Left forelimb (tissue), 1 donor: ENCODE results near the gene REEP3.
"Not testable (repeated sequence)": the region's sequence is repeated elsewhere in the genome, so short reads cannot be mapped to it uniquely, and the experiment has no call there.

ENCODE experiments used
- DNase-seq: peaks from one replicate; pipeline ENCODE4 v3.0.0-alpha.2; 2018; ENCODE audit warnings: low spot score

REEP3 gene, protein sequence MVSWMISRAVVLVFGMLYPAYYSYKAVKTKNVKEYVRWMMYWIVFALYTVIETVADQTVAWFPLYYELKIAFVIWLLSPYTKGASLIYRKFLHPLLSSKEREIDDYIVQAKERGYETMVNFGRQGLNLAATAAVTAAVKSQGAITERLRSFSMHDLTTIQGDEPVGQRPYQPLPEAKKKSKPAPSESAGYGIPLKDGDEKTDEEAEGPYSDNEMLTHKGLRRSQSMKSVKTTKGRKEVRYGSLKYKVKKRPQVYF

GRCh38 chr10:63520500-63521415 lies at the start of gene REEP3:
Gene REEP3, plus strand, starts transcription at chr10:63521401. Its CDS starts 145 bp downstream, at chr10:63521546.
- no peak for DNase-seq

- no peak for DNase-seq
These were observed 46.7 kb upstream of the REEP3 start for GRCh38 chr10:63474488-63474887.

DNA sequence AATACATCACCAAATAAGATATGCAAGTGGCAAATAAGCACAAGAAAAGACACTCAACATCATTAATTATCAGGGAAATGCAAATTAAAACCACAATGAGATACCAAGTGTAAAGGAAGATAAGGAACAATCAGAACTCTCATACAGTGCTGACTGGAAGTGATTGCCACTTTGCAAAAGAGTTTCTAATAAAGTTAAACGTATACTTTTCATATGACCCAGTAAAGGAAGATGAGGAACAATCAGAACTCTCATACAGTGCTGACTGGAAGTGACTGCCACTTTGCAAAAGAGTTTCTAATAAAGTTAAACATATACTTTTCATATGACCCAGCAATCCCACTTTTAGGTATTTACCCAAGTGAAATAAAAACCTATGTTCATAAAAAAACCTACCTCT lies 43.3 kb upstream of the REEP3 start:
- no peak for DNase-seq

DNA sequence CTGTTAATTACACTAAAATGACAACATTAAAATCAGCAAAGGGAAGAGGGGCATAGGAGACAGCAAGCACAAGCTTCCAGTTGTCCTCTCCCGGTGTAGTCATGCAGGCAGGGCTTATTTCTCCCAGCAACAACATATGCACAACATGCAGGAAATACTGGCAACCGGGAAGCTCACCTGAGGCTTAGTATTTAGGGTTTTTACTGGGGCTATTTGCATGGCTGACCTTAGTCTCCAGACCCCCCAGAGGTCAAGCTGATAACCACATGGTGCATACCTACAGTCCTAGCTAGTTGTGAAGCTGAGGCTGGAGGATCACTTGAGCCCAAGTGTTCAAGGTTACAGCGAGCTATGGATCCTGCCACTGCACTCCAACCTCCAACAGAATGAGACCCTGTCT lies 42.6 kb upstream of the REEP3 start:
- DNase-seq, result no peak

DNA sequence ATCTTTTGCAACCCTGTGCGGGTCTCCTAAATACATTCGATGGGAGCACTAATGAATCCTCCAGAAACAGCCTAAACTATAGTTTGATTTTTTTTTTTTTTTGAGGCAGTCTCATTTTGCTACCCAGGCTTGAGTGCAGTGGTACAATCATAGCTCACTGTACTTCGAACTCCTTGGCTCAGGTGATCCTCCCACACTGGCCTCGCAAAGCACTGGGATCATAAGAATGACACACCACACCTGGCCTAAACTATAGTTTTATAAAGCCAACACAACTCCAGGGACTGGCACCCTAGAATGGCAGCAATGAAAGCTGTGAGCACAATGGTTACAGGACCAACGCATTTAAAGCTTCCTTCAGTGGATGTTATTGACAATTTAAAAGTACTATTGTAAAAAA lies 41.0 kb upstream of the REEP3 start:
- no peak for DNase-seq

- DNase-seq, result no peak
These were observed 39.3 kb upstream of the REEP3 start for GRCh38 chr10:63481815-63482421.

- no peak for DNase-seq
These were observed 37.2 kb upstream of the REEP3 start for GRCh38 chr10:63483983-63484382.

- no peak for DNase-seq
These were observed 33.2 kb upstream of the REEP3 start for GRCh38 chr10:63487990-63488389.

- DNase-seq, result no peak
These were observed 31.4 kb upstream of the REEP3 start for GRCh38 chr10:63489838-63490237.

DNA sequence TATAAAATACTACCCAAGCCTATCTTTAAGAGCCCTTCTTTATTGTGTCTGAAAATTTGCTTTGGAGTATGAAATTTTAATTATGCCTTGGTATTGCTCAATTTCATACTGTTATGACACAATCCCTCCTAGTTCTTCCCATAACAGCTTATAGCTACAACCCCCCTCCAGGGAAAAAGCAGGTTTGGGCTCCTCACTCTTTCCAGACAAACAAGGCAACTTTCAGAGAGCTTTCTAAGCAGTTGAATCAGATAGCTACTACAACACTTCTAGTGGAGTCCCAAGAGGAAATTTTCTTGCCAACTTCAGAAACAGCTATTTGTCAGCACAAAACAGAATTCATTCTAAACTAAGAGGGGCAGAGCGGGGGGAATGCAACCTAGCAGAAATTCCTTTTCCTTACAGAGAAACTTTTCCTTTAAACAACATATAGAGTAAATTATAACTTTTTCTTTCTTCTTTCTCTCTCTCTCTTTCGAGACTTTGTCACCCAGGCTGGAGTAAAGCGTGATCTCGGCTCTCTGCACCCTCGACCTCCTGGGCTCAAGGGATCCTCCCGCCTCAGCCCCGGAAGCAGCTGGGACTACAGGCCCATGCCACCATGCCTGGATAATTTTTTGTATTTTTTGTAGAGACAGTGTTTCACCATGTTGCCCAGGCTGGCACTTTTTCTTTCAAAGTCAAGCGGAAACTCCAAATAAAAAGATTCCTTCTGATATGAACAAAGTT lies 29.4 kb upstream of the REEP3 start:
- no peak for DNase-seq

DNA sequence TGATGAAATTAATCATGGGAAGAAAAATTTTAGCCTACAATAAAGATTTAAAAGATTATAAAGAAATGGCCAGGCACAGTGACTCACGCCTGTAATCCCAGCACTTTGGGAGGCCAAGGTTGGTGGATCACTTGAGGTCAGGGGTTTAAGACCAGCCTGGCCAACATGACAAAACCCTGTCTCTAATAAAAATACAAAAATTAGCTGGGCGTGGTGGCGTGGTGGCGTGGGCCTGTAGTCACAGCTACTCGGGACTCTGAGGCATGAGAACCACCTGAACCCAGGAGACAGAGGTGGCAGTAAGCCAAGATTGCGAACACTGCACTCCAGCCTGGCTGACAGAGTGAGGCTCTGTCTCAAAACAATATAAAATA lies 28.9 kb upstream of the REEP3 start:
- not testable (repeated sequence) for DNase-seq

DNA sequence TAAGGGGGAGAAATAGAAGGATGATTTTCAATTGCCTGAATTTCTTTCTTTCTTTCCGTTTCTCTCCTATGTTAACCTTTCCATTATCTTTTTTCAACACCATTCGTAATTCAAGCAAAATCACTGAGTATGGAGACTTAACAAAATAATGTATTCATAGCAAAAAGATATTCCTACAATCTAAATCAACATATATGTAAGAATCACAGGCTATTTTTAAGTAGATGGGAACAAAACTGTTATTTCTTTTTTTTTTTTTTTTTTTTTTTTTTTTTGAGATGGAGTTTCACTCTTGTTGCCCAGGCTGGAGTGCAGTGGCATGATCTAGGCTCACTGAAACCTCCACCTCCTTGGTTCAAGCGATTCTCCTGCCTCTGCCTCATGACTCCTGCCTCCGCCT lies 28.2 kb upstream of the REEP3 start:
- DNase-seq, result no peak

DNA sequence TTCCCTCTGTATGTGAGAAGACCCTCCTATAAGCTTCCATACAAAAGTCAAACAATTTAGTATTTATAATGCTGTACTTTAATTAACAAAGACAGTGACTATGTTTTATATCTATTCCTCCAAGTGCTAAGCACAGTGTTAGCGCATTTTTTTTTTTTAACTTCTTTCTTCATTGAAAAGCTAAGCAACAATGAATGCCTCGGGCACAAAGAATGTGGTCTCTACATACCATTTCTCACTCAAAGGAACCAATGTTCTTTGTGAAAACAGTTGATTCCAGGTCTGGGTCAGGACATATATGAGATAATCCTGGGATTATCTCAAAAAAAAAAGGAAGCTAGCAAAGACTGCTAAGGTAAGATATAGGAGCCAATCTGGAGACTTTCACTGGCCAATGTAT lies 26.2 kb upstream of the REEP3 start:
- no peak for DNase-seq

- DNase-seq, result no peak
These were observed 24.6 kb upstream of the REEP3 start for GRCh38 chr10:63496561-63496960.

DNA sequence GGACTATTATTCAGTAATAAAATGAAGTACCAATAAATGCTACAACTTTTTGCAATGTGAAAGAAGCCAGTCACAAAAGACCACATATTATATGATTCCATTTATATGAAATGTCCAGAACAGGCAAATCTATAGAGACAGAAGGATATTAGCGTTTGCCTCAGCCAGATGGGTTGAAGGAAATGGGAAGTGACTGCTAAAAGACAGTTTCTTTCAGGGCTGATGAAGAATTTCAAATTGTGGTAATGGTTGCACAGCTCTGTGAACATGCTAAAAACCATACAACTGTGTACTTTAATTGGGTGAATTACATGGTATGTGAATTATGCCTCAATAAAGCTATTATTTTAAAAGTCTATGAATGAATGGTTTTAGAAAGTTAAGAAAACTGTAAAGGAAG lies 23.9 kb upstream of the REEP3 start:
- DNase-seq, result no peak

- DNase-seq, result no peak
These were observed 22.5 kb upstream of the REEP3 start for GRCh38 chr10:63498665-63499064.

DNA sequence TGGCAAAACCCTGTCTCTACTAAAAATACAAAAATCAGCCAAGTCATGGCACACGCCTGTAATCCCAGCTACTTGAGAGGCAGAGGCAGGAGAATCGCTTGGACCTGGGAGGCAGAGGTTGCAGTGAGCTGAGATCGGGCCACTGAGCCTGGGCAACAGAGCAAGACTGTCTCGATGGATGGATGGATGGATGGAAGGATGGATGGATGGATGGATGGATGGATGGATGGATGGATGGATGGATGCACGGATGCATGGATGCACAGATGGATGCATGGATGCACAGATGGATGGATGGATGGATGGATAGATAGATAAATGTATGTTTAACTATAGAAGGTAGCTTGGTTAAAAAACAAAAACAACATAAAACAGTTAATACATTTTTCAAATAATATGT lies 20.6 kb upstream of the REEP3 start:
- DNase-seq, result not testable (repeated sequence)

GRCh38 chr10:63501954-63502353 lies 19.2 kb upstream of the REEP3 start:
- no peak for DNase-seq

DNA sequence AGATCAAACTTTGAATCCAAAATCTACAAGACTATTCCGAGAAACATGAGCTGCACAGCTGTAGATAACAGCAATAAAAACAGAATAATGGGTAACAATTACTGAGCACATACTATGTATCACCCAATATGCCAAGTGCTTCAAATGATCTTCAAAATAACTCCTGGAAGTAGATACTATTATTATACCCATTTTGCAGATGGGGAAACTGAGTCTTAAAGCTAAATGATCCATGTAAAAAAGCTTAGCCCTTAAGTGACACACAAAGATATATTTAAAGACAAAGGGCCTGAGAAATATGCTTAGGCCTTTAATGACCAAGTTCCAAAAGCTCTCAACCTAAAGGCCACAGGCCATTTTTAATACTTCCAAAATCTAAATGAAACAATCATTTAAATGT lies 18.4 kb upstream of the REEP3 start:
- no peak for DNase-seq

DNA sequence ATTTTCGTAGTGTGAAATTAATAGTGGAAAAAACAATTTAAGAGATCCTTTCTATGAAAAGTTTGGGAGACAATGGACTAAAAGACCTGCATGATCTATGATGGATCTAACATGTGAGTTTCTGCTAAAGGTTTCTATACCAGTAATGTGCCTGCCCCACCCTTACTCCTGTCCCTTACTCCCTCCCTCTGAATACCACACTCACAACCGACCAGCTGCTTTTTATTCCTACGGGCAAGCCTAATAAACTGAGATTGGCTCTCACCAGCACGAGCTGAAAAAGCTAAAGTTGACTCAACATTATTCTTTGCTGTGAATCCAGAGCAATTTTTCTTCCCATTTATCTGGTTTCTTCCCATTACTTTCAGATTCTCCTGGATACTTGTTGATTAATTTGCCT lies 17.8 kb upstream of the REEP3 start:
- DNase-seq, result no peak

- no peak for DNase-seq
These were observed 16.9 kb upstream of the REEP3 start for GRCh38 chr10:63504145-63504881.

DNA sequence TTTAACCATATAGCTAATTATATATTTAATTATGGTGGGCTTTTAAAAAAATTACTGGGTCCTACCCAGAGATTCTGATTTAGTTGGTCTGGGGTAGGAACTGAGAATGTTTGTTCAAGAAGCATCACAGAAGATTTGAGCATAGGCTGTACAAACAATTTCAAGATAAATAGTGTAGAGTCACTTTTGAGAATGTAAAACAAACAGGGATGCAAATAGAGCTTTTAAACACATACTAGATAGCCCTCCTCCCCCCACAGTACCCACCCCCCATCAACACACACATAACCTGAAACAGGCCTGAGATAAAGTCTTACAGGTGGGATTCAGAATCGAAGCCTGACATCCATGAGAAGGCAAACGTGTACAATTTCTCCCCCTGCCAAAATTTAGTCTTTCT lies 15.6 kb upstream of the REEP3 start:
- no peak for DNase-seq
